ENCODE data around the gene SSH2.

DNA sequence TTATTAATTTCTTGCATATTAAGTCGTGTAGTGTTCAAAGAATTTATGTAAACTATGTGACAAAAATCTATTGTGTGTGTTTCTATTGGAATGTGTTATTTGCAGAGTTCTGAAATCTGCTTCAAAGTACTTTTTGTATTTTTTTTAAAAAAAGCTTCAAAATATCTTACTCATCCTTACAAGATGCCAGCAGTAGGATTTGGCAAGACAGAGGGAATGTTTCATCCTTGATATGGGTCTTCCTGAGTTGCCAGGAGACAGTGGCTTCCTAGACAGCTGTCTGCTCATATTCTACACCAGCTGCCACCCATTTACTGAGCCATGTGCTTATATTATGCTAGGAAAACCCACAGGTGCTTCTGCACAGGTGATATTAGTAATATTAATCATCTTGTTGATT lies 47.8 kb upstream of the SSH2 start:
- no peak for TF ChIP-seq EZH2 (IDR thresholded peaks at IDR 0.05)
- no peak for TF ChIP-seq POLR2AphosphoS5 (IDR thresholded peaks at IDR 0.05; ENCODE audit: borderline replicate concordance, low read depth, low read length)
- no peak for TF ChIP-seq FOXP2 (optimal IDR thresholded peaks at IDR 0.05; ENCODE audit: control extremely low read depth, extremely low read length, insufficient read depth)
